ENCODE measurements around the gene CD109.

CD109 gene

DNA sequence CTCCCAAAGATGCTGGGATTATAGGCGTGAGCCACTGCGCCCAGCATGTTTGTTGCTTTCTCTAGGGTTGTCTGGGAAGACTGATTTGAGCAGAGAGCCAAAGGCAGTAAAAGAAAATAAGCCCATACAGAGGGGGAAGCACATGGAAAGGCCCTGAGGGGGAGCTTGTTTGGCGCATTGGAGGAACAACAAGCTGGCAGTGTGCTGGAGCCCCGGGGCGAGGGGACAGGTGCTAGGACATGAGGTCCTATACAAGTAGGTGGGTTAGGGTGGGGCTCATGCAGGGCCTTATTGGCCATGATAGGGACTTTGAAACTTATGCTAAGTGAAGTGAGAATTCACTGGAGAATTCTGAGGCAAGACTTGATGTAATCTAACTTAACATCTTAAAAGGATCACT, 35.3 kb downstream of the CD109 start:
- DNase-seq, result no peak

DNA sequence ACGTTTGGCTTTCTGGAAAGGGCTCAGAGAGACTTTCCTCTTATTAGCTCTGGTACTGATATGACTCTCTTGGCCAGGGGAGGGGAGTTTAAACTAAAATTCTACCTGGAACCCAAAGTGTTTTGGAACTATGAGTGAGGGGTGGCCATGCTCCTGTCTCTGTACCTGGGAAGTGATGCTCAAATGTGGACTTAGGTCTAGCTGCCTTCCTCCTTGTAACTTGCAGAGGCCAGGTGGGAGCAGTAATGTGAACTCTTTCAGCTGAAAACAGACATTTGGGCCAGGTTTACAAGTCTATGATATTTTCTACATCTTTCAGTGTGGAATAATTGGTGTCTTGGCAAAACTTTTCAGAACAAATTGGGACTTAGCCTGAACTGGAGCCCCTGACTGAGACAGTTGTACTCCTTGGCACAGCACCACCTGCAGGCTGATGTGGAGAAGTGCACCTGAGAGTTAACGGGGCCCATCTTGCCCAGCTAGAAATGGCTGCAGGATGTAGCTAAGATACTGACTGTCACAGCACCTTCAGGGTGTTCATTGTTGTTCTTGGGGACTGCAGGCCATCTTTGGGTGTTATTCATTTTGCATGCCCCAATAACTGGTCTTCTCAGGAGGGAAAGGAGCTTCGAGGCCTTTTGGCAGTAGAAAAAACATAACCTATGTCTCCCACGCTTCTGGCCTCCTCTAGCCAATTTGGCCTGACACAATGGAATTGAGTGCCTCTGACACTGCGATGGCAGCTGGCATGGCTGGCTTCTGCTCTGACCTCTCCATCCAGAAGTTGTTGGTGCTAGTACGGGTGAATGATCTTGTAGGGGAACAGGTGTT, 37.1 kb downstream of the CD109 start:
- DNase-seq, result no peak

DNA sequence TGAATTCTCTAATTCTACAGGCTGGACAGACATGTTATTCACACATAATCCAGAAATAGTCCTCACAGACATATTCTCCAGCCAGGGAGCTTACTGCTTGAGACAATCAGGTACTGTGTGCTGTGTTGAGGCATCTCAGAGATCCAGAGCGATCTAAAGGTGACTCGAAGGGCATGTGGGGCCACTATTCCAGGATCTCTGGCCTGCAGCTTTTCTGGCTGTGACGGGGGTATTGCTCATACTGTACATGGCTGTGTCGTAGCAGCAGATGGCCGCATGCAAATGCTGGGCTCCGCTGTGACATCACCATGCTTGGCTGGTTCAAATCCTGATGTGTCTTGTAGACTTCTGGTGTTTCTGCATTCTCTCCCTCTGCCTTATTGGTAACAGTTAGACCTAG, 37.8 kb downstream of the CD109 start:
- no peak for DNase-seq

DNA sequence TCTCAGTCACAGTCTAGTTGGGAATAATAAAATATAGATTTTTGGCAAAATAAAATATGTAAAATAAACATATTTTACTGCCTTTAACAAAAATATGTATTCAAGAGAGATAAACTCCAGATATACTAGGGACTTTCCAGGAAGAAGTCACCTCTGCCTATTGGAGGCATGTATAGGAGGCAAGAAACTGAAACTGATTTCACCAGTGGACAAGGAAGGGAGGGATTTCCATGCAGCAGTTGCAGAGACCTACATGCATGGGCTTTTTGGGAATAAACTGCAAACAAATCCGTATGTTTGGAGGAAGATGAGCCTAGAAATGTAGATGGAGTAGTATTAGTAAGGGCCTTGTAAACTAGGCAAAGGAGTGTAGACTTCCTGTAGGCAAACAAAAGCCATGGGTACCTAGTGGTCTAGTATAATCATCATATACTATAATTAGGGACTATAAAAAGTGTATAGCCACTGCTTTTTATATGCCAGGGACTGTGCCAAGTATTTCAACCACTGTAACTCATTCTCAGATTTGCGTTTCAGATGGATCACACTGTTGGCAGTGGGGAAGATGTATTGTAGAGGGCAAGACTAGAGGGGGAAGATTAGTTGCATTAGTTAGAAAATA, 38.9 kb downstream of the CD109 start:
- no peak for DNase-seq

DNA sequence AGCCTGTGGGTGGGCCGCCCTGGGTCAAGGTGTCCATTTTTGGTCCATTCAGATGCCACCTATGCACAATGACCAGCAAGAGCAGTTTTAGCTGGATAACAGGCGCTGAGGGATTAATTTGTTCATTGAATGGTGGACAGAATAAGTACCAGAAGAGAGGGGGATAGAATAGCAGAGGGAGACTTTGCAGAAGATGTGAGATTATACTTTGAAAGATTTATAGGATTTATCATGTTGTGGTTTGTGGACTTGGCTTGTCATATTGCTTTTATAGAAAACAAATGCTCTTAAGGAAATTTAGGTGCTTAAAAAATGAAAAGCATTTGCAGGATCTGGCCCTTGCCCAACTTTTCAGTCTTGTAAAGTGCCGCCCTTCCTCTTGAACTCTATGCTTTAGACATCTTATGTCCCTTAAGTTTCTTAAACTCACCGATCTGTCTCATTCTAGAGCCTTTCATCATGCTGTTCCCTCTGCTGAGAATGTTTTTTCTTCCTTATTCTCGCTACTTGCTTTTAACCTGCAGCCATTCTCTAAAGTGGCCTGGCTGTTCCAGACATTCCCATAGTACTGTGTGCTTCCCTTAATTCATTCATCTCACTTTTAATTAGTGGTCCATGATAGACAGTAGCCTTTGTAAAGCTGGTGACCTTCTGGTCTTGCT, 42.5 kb downstream of the CD109 start:
- DNase-seq, result no peak

DNA sequence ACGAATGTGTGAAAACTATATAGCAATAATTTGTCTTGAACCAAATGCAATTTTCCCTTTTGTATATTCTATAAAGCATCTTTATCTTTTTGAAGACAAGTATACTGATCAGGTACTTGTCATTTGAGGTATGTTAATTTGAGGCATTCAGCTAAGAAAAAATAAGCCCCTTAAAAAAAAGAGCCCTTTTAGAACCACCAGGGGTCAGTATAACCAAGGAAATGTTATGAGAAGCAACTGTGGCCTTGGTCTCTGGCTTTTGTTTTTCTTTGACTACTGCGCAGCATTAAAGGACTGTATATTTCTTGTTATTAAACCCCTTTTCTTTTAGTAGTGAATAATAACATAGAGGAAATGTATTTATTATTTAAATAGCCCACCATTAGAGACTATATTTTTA, 43.1 kb downstream of the CD109 start:
- DNase-seq, result peak; percentile 61

DNA sequence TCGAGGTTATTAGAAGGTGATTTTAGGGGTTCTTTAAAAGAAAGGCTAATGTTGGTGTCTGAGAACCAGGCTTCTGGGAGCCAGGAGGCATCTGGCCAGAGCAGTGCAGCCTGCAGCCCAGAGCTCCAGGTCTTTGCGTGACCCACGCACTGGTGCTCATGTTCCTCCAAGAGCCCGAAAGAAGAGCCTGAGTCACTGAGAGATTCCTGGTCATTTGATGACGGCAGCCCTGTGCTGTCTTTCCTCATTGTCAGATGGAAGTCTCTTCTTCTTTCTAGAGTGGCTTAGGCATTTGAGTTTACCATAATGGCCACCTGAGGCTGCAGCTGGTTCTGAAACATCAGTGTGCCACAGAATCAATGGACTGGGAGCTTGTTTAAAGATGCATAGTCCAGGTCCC, 46.4 kb downstream of the CD109 start:
- DNase-seq, result no peak

DNA sequence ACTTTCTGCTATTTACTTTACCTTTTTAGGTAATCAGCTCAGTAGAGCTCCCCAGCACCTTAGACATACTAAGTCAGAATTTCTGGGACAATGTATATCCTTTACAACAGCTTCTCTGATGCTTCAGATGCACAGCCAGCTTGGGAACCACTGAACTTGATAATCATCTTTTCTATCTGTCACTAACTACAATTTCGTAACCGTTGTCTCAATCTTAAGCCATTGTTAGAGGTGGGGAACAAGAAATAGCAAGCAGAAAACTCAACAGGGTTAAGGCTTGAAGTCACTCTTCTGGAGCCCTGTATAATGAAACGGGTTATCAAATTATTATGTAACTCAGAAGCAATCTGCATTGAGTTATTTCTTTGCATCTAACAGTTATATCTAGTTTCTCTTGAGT, 47.1 kb downstream of the CD109 start:
- no peak for DNase-seq

DNA sequence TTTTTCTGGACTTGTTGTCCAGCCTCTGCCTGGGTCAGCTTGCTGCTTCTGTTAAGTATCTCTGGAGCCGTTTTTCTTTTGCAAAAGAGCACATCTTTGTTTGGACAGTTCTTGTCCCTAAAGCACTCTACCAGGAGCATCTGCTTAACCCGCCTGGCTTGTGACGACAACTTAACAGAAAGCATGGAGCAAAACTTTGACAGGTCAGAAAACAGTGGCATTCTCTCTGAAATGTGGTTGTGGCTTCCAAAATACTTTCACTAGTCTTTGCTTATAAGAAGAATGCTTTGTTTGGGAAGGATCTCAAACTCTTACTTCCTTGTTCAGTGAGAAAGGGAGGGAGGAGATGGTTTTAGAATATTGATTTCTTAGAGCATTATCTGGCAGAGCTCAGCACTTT, 47.6 kb downstream of the CD109 start:
- no peak for DNase-seq

DNA sequence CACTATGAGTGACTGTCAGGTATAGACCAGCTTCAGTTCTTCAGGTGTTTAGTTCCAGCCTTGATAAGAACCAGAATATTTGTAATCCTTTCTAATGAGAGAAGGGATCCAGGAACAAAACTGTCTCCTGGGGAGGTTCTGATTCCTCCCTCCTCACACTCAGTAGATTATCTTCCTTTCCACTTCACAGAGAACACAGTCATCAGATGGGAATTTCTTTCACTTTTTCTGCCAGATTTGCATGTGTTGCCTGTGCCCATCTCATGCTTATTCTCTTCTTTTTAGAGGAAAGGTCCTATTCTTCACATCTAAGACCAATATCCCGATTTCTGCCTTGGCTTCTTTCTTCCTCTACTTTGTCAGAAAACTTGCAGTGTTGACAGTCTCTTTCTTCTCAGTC, 50.8 kb downstream of the CD109 start:
- no peak for DNase-seq

DNA sequence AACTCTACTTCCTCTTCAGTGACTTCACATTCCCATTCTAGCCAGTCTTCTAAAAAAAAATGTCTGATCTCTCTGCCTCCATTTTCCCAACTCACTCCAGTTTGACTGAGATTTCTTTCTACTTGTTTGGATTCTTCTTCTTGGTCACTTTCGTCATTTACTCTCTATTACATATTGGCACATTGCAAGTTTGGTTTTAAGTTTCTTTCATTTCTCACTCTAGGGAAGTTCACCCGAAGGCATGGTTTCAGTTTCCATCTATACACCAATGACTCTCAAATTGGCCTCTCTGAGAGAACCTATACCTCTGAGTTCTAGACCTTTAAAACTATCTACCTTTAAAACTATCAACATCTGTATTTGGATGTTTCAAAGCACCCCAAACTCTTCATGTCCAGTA, 51.3 kb downstream of the CD109 start:
- DNase-seq, result no peak

DNA sequence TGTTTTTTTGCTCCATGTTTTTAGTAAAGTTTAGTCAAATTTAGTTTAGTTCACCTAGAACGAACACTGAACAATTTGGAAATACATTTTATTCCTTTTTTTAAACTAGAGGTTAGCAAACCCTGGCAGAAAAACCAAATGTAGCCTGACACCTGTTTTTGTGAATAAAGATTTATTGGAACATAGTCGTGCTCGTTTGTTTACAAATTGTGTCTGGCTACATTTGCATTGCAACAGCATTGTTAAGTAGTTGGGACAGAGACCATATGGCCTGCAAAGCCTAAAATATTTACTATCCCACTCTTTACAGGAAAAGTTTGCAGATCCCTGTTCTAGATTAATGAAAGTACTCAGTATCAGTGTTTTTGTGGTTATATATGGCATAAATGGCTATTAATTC, 56.9 kb downstream of the CD109 start:
- no peak for DNase-seq

DNA sequence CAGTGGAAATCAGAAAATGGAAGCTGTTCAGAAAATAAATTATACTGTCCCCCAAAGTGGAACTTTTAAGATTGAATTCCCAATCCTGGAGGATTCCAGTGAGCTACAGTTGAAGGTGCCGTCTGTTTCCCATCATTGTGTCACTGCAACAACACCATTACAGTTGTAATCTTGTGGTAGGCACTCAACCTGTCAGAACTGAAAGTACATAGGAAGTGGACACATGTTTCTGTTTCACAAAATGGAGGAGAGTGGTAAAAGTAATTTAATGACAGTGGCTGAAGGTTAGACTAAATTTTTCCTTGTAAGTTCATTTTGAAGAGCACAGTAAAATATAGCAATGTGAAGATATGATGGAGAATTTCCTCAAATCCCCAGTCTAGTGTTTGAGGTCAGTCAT, 70.0 kb downstream of the CD109 start:
- DNase-seq, result no peak

DNA sequence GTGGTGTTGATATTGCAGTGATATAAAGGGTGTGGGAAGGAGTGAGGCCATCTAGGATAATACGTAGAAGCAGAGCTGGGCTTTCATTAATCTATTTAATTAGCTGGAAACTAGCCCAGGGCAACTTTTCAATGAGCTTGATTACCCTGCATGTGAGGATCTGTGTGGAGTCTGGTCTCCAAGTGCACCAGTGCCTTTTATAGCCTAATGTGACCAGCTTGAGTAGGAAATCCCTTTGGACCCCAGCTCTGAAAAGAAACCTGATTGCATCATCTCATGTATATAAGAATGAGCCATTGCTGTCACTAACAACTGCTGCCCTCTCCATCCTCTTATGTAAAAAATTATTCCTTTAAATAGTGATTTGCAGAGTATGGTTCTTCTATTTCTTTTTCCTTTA, 72.6 kb downstream of the CD109 start:
- no peak for DNase-seq

DNA sequence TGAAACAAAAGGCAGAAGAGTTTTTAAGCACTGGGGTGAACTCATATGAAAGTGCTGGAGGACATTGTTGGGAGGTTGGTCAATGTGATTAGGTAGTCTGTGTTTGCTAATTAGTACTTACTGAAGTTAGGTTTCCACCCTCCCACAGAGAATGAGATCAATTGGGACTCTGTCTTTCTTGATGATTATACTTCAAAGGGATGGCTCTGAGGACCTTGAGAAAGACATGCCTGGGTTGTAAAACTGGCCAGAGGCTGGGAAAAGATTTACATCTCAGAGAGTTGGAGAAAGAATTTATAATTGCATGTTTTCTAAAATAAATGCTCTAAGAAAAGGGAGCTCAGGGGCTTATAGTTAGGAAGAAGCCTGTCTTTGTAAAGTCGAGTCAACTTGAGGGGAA, 74.0 kb downstream of the CD109 start:
- no peak for DNase-seq

DNA sequence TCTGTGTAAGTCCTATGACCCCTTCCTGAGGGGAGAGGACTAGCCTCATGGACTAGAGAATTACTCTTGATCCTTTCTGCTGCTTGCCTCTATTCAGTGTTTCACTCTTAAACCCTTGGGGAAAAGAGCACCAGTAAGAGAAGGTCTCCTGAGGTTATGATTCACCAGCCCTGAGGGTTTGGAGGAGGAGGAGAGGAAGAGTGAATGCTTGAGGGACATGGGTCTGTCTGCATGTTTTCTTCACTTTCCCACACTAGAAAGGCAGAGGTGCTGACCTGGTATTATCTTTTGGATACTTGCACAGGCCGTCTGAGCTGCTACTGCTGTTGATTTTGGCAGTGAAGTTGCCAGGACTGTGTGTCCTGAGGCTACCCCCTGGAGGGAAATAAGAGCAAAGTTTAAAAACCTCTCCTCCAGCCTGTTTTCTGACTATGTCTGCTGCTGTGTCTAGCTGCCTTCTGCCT, 78.3 kb downstream of the CD109 start:
- no peak for DNase-seq

DNA sequence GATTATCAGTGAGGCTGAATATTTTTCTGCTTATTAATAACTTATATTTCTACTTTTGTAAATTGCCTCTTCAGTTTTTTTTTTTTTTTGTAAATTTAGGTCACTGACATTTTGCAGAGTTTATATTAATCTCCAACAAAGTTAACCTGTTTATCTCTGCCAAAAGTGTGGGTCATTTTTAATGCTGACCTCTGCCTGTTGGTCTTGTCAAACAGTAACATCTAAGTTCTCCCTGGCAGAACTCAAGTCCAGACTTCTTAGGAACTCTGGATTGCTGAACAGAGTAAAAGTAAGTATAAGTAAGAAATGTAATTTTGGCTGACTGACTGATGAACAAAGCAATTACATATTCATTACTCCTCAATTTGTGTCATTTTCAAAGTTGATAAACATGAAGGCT, 83.9 kb downstream of the CD109 start:
- no peak for DNase-seq

DNA sequence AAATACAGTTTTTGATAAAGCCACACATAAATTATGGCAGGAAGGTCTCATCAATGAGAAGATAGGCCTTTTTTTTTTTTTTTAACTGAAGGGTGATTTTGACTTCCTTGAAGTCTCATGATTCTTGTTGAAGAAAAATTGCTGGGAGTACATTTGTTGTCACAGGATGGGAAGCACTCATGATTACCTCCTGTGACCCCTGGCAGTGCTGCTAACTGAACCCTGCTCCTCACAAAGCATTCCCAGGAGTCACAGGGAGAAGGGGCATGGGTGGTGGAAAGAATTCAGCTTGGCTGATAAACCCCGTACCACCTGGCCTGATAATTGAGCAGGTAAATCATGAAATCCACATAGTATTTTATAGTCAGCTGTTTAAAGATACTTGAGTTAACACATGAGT, 86.9 kb downstream of the CD109 start:
- DNase-seq, result no peak

DNA sequence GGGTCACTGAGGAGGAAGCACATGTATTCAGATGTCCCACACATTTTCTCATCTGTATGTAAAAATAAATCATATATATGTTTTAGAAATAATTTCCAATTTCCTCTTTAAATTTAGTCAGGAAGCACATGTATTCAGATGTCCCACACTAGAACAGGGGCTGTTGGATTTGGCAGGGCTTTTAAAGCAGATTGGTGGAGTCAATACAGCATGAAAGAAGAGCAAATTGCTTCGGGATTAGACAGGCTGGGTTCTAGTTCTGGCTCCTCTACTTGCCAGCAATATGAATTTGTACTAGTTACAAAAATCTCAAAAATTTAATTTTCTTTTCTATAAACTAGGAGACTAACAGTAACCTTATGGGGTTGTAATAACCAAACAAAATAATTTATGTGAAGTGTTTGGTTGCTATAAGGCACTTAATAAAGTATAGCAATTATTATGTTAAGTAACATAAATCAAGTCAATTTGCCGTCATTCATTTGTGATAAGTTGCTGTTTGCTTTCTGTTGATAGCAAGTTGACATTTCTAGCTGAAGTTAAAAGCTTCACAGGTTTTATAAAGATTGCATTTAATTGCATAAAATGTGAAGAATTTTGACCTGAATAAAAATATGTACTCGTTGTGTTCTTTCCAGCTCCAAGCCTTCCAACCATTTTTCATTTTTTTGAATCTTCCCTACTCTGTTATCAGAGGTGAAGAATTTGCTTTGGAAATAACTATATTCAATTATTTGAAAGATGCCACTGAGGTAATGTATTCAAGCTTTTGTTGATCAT, 88.9 kb downstream of the CD109 start:
- DNase-seq, result no peak

DNA sequence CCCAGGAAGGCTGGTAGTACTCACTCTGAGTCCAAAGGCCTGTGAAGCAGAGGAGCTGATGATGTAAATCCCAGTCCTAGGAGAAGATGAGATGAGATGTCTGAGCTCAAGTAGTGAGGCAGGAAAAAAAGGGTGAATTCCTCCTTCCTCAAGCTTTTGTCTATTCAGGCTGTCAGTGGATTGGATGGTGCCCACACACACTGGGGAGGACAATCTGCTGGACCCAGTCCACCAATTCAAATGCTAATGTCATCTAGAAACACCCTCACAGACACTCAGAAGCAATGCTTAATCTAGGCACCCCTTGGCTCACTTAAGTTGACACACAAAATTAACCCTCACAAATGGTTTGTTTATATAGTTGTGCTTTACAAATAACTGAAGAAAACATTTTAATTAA, 94.6 kb downstream of the CD109 start:
- no peak for DNase-seq

DNA sequence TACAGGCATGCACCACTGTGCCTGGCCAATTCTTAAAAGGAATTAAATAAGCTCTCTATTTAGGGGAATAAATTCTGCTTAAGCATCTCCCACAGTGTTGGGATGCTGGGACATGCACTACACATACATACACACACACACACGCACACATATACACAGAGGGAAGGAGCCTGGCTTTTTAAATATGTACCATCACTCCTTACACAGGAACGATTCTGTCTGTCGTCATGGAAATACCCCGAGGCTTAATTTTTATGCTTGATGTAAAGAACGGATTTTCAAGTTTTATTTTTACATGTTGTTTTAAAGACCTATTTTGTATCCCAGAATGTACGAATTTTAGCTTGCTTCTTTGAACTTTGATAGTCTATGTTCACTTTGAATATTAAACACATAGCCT, 95.3 kb downstream of the CD109 start:
- no peak for DNase-seq

DNA sequence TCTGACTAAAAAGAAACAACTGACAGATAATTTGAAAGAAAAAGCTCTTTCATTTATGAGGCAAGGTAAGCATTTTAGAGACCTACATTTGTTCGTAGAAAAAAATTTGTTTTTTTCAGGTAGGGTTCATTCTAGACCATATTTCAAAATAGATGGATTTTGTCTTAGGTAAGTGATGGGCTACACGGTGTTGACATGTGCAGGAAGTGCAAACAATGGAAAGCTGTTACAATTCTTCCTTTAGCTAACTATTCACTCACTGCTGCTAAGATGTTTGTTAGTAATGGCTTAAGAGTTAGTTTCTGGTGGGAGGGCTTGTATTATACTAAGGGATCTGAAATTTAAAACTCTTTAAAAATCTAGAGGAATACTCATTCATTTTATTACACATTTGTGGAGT, 96.7 kb downstream of the CD109 start:
- no peak for DNase-seq

DNA sequence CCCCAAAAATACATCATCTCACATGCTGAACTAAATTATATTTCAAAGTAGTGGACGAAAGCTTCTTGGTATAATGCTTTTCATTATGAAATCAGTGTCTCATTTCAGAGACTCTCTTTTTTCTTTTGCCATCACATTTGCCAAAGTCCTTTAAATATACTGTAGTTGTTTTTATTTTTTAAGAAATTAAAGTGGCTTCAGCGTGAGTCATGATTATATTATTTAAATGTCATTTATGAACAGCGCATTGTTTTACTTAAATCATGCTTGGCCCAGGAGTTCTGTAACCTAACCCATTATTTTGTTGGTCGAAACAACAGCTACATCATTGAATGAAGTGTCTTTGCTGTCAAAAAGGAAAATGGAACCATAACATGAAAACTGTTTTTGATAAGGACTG, 100.9 kb downstream of the CD109 start:
- DNase-seq, result no peak

DNA sequence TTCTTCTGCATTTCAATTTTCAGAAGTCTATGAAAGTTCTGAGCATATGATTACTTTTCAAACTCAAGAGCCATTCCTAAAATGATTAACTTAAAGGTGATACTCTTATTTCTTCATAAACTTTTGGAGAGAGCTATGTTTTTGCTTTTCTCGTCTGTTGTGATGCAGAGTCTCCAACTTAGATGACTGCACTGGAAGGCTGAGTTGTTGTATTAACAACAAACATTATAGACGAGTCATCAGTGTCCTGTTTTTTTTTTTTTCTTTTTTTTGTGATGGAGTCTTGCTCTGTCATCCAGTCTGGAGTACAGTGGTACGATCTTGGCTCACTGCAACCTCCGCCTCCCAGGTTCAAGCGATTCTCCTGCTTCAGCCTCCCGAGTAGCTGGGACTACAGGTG, 101.9 kb downstream of the CD109 start:
- no peak for DNase-seq
